ENCODE data around the gene LRRC4B. TPM values are rescaled to one million over a fixed set of nuclear protein-coding genes. Genes with fewer than 3 reads are reported as not detected.
A peak's percentile ranks its signal among the peaks of the same experiment; 100 is the strongest.

Gene LRRC4B
- total and polyA plus RNA-seq, 2 of the 8 experiments (the other 6 are each of a cell fraction or from before 2014, with no cell fraction given) = 13.4 to 21.2 TPM

- no peak for TF ChIP-seq USF2 (IDR thresholded peaks at IDR 0.05; ENCODE audit: low read length)
- TF ChIP-seq JUND (IDR thresholded peaks at IDR 0.05; ENCODE audit: low read length) = peak; percentile 95
- TF ChIP-seq NRF1 (IDR thresholded peaks at IDR 0.05; ENCODE audit: low read depth, low read length) = peak; percentile 100
- TF ChIP-seq SRF (IDR thresholded peaks at IDR 0.05; ENCODE audit: low read depth, low read length) = no peak
- no peak for TF ChIP-seq CHD7 (IDR thresholded peaks at IDR 0.05; ENCODE audit: insufficient replicate concordance, low read length)
- peak; percentile 94 for TF ChIP-seq SP4 (IDR thresholded peaks at IDR 0.05; ENCODE audit: low read length)
- TF ChIP-seq SP1 (IDR thresholded peaks at IDR 0.05; ENCODE audit: low read depth, low read length) = peak; percentile 88
- TF ChIP-seq POLR2AphosphoS5 (IDR thresholded peaks at IDR 0.05; ENCODE audit: low read depth, low read length) = peak; percentile 86
- TF ChIP-seq TAF7 (optimal IDR thresholded peaks at IDR 0.05; ENCODE audit: borderline replicate concordance, low read depth, low read length) = peak; percentile 88
- no peak for TF ChIP-seq EGR1 (IDR thresholded peaks at IDR 0.05; ENCODE audit: borderline replicate concordance, low read depth, low read length)
- peak; percentile 100 for TF ChIP-seq CREB1 (IDR thresholded peaks at IDR 0.05)
Observed at GRCh38 chr19:50476224-50476906, 91.9 kb downstream of the LRRC4B start, which contains the start of the genes EMC10 and GARIN5A (continued).
